GM18505 (cell line): ENCODE results near the gene MDP1.

Source experiments
- ATAC-seq: cut with Tn5 transposase; IDR thresholded peaks from one replicate; pipeline ENCODE4 v1.9.1; 2021; ENCODE audit not compliant: unreplicated experiment
- POLR2A ChIP-seq: IDR thresholded peaks from 4 replicates; pipeline ENCODE4 v1.6.1; 2011; ENCODE audit warnings: borderline replicate concordance; ENCODE audit not compliant: insufficient read depth, insufficient read length; ENCODE audit errors: extremely low read depth

MDP1 gene

DNA sequence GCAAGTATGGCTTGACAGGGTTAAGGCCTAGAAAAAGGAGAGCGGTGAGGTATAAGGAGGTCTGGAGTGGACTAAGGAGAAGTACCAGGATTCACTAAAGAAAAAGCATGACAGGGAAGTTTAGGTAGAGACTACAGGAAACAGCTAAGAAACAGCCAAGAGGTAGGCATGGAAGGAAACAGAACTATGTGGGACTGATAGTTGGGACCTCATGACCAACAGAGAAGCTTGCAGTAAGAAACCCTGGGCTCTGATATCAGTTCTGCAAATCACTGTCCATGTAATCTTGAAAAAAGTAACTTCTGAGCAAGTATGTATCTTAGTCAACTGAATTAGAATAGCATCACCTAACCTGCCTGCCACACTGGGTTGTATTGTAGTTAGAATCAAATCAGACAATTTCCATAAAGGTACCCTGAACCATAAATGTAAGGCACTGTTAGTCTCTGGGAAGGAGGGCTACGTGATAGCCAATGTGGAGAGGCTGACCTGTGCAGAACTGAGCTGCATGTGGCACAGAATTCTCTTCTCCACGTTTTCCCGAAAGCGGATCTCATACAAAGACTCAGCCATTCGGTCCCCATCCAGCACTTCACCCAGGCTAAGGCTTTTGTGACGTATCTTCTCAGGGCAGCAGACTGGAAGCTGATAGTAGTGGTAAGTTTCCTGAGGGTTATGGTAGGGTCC lies 21.5 kb downstream of the MDP1 start:
- no peak for ATAC-seq
- no peak for TF ChIP-seq POLR2A

DNA sequence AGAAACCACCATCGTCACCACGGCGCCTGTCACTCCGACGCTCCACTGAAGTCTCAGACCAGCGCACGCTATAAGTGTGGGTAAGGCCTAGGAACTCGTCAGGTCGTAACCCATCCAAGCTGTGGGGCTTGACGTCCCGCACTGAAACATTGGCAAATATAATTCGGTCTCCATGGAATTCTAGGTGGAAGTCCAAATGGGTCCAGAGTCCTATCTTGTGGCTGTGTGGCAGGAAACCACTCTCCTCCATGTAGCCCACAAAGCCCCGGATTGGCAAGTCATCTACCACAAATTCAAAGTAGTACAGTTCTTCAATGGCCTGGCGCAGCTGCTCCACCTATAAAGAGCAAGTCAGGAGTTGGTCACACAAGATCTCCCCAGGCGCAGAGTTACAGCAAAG lies 22.9 kb downstream of the MDP1 start:
- TF ChIP-seq POLR2A, result no peak

DNA sequence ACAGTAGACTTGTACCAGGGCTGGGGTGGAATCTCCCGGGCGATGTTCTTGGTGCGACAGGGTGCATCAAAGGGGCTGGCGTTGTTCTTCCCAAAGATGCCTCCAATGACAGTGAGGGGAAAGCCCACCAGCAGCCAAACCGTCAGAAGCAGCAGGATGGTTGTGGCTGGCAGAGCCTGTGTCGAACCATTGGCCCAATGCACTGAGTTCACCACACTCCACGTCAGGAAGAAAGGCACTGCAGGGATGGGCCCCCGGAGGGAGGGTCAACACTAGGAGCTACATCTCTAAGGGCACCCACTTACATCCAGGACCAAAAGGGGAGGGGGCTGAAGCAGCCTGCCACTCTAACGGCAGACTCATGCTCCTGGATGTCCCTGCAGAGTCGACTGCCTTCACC lies 25.4 kb downstream of the MDP1 start:
- TF ChIP-seq POLR2A, result no peak

More for the DNA sequence above, 22.9 kb downstream of the MDP1 start:
- no peak for ATAC-seq

DNA sequence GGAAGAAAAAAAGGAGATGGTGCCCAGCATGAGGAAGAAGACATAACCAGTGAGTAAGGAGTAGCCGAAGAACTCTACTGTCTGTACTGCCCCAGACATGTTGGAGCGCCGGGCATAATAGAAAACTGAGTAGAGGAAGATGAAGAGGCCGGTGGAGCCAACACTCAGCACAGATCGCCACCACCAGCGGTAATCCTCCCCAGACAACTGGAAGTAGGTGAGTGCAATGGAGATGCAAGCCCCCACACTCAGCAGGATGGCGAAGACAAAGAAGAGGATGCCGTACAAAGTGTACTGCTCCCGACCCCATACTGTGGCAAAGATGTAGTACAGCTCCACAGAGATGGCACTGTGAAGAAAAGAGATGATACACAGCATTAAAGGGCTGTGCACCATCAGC lies 26.4 kb downstream of the MDP1 start:
- TF ChIP-seq POLR2A, result no peak

More for the DNA sequence above, 25.4 kb downstream of the MDP1 start:
- ATAC-seq, result no peak

DNA sequence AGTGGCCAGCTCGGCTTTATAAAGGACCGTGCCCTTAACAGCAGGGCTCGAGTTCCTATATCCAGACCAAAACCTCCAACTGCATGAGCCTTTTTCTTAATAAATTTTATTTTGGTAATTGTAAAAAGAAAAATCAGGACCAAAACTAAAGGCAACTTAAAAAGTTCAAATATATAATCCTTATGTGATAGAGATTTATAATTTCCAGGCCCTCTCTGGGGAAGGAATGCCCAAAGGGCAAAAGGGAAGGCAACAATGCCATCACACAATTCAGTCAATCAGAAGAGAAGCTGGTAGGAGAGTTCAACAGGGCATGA lies 26.8 kb downstream of the MDP1 start:
- ATAC-seq, result no peak
- no peak for TF ChIP-seq POLR2A

More for the DNA sequence above, 26.4 kb downstream of the MDP1 start:
- ATAC-seq, result no peak

DNA sequence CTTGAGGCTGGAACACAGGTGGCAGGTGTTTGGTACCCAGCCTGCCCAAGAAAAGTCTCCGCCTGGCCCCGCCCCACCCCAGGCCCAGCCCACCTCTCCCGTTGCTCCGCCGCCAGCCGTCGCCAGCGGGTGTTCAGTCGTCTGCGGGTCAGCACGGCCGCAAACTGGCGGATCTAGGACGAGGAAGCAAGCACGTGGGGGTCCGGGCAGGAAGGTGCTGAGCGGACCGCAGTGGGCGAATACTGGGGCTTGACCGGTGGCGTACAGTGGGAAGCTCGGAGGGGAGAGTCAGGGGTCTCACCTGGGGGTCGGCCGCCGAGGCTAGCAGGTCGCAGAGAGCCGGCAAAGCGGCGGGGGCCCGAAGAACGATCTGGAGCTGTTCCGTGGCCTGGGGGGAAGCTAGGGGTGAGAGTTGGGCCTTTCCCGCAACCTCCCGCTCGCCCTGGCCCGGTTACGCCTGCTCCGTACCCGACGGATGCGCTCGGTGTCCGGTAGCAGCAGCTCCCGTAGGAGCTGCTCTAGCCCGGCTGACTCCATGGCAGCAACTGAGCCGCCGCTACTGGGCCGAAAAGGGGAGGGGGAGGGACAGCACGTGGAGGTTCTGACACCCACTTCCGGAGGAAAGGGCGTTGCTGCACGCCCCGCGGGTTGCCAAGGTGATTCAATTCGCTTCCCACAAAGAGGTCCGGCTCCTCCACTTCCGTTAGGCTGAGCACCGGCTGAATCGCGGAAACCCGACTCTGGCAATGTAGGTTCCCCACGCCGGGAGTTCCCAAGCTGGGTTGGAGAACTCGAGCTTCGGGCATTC lies 27.4 kb downstream of the MDP1 start, which contains the start of gene IPO4:
Gene IPO4, minus strand, starts transcription at position 566 of the 808 bp plus-strand sequence. Its CDS starts 29 bp downstream, at position 537.
- peak; percentile 88 for TF ChIP-seq POLR2A
- ATAC-seq, result peak; percentile 86

DNA sequence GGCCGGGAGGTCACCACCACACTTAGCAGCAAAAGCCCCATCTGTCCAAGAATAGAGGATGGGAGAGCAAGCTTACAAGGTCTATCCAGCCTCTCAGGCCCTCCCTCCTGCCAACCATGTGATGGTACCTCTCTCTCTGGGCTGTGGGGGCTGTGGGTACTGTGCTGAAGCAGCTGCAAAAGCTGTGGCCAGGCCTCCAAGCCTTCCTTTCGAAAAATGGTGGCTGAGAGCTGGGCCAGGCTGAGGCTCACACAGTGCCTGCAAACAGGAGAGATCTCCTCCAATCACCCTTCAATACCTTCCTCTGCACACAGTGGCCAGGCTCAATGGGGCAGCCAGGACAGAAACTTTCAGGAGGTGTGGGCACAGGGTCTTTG lies 28.3 kb downstream of the MDP1 start:
- no peak for TF ChIP-seq POLR2A
- ATAC-seq, result no peak

DNA sequence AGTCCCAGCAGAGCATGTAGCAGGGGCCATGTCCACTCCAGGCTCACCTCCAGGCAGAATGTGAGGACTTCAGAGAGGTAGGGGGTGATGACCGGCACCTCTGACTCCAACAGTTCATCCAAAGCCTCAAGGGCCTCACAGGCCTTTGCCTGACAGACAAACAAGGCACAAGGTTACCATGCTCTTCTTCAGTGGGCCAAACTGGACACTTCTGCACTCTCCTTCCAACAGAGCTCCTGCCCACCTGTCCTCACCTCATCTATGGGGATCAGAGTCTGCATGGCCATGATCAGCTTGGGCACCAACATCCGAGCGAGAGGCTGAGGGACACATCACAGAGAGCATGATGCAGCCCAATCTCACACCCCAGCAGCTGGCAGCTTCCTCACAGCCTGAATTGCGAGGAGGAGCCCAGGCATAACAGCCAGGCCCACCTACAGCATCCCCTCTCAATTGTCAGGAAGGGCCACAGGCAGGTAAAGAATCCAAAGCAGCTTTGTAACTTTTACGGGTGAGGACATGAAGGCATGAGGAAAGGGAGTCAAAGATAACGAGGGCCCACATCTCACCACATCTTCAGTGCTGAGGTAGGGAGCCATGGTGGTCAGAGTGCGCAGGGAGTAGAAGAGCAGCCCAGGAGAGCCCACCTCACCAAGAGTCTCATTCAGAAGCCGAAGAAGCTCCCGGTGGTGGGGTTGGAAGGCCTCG lies 28.9 kb downstream of the MDP1 start:
- no peak for ATAC-seq
- TF ChIP-seq POLR2A, result no peak

DNA sequence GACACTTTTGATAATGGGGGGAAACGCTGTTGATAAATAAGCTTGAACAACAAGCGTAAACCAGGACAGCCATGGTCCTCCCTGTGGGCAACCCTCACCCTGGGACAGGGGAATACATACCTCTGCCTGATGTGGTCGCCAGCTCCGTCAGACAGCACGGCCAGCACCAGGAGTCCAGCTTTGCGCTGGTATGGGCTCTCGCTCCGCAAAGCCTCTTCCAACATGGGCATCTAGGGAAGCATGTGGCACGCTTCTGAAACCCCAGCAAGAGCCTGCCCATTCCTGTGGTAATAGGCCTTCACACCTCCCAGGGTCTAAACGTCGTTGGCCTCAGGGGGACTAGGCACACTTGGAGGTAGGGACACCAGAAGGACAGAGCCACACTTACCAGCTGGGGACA lies 30.1 kb downstream of the MDP1 start:
- no peak for TF ChIP-seq POLR2A

DNA sequence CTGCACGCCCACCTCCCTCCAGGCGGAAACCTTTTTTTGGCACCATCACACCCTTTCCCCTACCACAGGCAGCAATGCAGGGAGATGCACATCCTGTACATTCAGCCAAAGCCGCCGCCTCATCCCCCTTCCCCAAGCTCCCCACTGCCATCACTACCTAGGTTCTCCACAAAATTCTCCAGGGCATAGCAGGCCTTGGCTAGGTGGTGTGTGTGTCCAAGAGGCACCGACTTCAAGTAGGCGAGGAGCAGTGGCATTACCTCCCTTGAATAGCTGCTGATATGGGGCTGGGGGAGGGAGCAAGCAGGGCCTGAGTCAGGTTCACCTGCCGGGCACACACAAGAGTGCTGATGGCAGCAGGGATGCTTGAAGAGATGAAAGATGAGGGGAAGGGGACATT lies 30.8 kb downstream of the MDP1 start:
- no peak for TF ChIP-seq POLR2A
- ATAC-seq, result no peak

More for the DNA sequence above, 30.1 kb downstream of the MDP1 start:
- ATAC-seq, result no peak

DNA sequence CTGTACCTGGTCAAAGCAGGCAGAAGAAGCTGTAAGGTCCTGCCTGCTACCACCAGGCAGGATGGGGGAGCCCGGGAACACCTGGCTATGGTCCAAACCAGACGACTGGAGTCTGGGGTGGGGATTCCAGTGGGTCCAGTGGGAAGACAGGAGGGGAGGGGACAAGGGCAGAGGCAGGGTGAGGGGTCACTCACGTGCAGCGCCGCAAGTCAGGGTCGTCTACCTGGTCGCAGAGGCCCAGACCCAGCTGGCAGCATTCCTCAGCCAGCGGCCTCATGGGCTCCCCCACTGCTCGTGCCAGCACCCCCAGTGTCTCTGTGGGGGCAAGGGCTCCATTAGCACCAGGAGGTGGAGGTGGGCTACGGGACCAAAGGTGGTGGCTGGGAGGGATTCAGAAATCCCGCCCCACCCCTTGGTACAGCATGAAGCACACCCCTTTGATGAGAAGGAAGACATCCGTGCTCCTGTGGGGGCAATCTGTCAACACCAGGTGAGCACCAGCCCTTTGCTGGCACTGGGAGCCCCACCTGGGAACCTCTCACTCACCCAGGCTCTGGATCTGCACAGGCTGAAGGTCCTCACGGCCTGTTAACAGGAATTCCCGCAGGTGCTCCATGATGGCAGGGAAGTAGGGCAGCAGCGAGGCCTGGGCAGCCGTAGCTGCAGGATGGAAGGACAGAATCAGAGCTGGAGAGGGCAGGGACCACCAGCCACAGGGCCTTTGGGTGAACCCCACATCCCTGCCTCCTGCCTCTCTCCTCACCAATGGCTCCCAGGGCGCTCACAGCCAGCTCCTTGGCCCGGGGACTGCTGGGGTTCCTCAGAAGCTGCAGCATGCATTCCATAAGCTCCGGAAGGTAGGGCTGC lies 31.5 kb downstream of the MDP1 start:
- no peak for TF ChIP-seq POLR2A
- no peak for ATAC-seq

DNA sequence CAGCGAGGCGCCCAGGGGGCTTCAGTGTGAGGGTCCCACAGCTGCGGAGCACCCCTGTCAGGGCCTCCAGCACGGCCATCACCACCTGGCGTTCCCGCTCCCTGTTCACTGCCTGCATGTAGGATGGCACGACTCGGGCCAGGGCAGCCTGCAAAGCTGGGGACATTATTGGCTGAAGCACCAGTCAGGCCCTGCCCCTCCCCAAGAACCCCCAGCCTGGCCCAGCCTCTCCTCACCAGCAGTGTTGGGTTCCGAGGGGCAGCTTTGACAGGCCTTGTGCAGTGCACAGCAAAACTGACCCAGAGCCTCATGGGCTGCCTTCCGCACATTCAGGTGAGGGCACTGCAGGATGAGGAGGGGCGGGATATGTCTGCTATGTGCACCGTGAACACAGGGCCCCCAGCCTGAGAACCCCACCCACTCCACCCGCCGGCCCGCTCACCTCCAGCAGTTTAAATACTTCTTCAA lies 32.8 kb downstream of the MDP1 start:
- TF ChIP-seq POLR2A, result no peak
- no peak for ATAC-seq
